ENCODE data around the gene FAM9C.

DNA sequence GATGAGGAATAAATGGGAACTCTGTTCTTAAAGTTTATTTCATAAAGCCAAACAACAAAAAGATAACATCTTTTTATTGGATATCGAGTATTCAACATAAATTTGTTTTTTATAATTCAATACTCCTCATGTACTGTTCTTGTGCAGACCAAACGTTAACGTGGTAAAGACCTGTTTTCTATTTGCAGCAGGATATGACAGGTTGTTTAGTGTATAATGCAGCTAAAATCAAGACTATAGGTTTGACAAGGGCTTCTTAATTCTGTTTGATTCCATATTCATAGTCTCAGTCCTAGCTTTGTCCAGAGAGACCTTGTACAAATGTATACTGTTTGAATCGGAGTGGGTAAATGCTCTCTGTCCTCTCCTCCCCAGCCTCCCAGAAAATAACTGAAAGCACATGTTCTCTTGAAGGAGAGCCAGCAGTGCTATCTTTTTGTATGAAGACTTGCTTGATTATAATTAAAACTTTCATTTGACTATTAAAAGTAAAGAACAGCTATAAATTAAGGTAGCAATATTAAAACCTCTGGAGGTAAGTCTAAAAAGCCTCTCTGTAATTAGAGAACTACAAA lies 51.8 kb downstream of the FAM9C start:
- TF ChIP-seq USF2 (CRISPR knock-in tag; IDR thresholded peaks at IDR 0.05): no peak
- no peak for TF ChIP-seq NBN (IDR thresholded peaks at IDR 0.05; ENCODE audit: low read depth)
- TF ChIP-seq PHB2 (IDR thresholded peaks at IDR 0.05; ENCODE audit: low read depth): no peak
- TF ChIP-seq EZH2 (IDR thresholded peaks at IDR 0.05; ENCODE audit: borderline replicate concordance, low read depth, low read length): no peak
- TF ChIP-seq, protein P1, sequence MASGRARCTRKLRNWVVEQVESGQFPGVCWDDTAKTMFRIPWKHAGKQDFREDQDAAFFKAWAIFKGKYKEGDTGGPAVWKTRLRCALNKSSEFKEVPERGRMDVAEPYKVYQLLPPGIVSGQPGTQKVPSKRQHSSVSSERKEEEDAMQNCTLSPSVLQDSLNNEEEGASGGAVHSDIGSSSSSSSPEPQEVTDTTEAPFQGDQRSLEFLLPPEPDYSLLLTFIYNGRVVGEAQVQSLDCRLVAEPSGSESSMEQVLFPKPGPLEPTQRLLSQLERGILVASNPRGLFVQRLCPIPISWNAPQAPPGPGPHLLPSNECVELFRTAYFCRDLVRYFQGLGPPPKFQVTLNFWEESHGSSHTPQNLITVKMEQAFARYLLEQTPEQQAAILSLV (tag; IDR thresholded peaks at IDR 0.05): no peak
- TF ChIP-seq KDM5B (IDR thresholded peaks at IDR 0.05; ENCODE audit: insufficient replicate concordance, low read depth, low read length): no peak
- TF ChIP-seq, protein P2, sequence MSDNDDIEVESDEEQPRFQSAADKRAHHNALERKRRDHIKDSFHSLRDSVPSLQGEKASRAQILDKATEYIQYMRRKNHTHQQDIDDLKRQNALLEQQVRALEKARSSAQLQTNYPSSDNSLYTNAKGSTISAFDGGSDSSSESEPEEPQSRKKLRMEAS (CRISPR knock-in tag; IDR thresholded peaks at IDR 0.05): no peak
- TF ChIP-seq ZBTB1 (CRISPR knock-in tag; IDR thresholded peaks at IDR 0.05; ENCODE audit: borderline replicate concordance, low read depth): no peak
- no peak for TF ChIP-seq MAFK (IDR thresholded peaks at IDR 0.05; ENCODE audit: low read length)
- no peak for TF ChIP-seq HDAC2 (IDR thresholded peaks at IDR 0.05)
- no peak for TF ChIP-seq RCOR1 (IDR thresholded peaks at IDR 0.05; ENCODE audit: borderline replicate concordance in 1 of 2, low read depth in 2 of 2, low read length in 2 of 2)
